Osteoblast (primary cell): ENCODE data around the gene FRAS1. TPM values are rescaled to one million over a fixed set of nuclear protein-coding genes. Genes with fewer than 3 reads are reported as not detected.

Experiments
- DNase-seq: peaks from one replicate; pipeline ENCODE4 v3.0.0; 2011; ENCODE audit warnings: low spot score, mixed read lengths; ENCODE audit not compliant: insufficient read length; ENCODE audit errors: missing footprints
- H2AFZ ChIP-seq: 2 replicates; pipeline ENCODE4 v1.6.0; 2011; ENCODE audit warnings: mild to moderate bottlenecking, low read length
- H3K27ac ChIP-seq: 2 replicates; pipeline ENCODE4 v1.5.1; 2011; ENCODE audit warnings: mild to moderate bottlenecking, low read depth, low read length, moderate library complexity
- H3K27me3 ChIP-seq: 2 replicates; pipeline ENCODE4 v1.6.0; 2012; ENCODE audit warnings: mild to moderate bottlenecking, control low read depth, inconsistent platforms, low read length, moderate library complexity; ENCODE audit not compliant: insufficient read depth
- H3K36me3 ChIP-seq: 2 replicates; pipeline ENCODE4 v1.5.1; 2011; ENCODE audit warnings: mild to moderate bottlenecking, low read length, control low read depth, moderate library complexity; ENCODE audit not compliant: insufficient read depth
- H3K4me1 ChIP-seq: 2 replicates; pipeline ENCODE4 v1.5.1; 2011; ENCODE audit warnings: mild to moderate bottlenecking, low read length, control low read depth, moderate library complexity; ENCODE audit not compliant: insufficient read depth
- H3K4me2 ChIP-seq: 2 replicates; pipeline ENCODE4 v1.6.0; 2011; ENCODE audit warnings: mild to moderate bottlenecking, low read length; ENCODE audit not compliant: insufficient read depth
- H3K4me3 ChIP-seq: fragments of 200-600 bp; sonication (generic); 3 replicates; pipeline ENCODE4 v1.5.1; 2012; ENCODE audit warnings: mild to moderate bottlenecking, low read length, inconsistent platforms; ENCODE audit not compliant: insufficient read depth
- H3K79me2 ChIP-seq: 2 replicates; pipeline ENCODE4 v1.6.0; 2012; ENCODE audit warnings: mild to moderate bottlenecking, low read length, control low read depth, inconsistent platforms; ENCODE audit not compliant: insufficient read depth
- H3K9me3 ChIP-seq: 2 replicates; pipeline ENCODE4 v1.5.1; 2011; ENCODE audit warnings: low read depth, low read length, control low read depth
- H4K20me1 ChIP-seq: 2 replicates; pipeline ENCODE4 v1.6.0; 2012; ENCODE audit warnings: mild to moderate bottlenecking, low read length, control low read depth; ENCODE audit not compliant: insufficient read depth
- CTCF ChIP-seq: IDR thresholded peaks from 2 replicates; pipeline ENCODE4 v1.5.1; 2011; ENCODE audit warnings: mild to moderate bottlenecking, low read depth, low read length, moderate library complexity; ENCODE audit errors: extremely low read depth
- total RNA-seq: library from RNA; depleted of rRNA; stranded (reverse); fragments of >200 nt; gene quantifications from 2 replicates; pipeline ENCODE4 v1.2.3, GENCODE V29; 2012

Gene FRAS1
- total RNA-seq, 1 donor, result 5.1 TPM

- no peaks in the 10 kb centered on the region for H3K27me3 ChIP-seq
- no peaks in the 10 kb centered on the region for H4K20me1 ChIP-seq
- H3K79me2 ChIP-seq, result no peaks in the 10 kb centered on the region
- DNase-seq, result no peak
- H3K27ac ChIP-seq, result no peak overlapping the region
- no peaks in the 10 kb centered on the region for H3K4me1 ChIP-seq
- no peak overlapping the region for H3K4me2 ChIP-seq
- H3K36me3 ChIP-seq, result no peaks in the 10 kb centered on the region
- H3K4me3 ChIP-seq, result no peak overlapping the region
- no peak overlapping the region for H2AFZ ChIP-seq
- no peak for TF ChIP-seq CTCF
- no peaks in the 10 kb centered on the region for H3K9me3 ChIP-seq
Observed at GRCh38 chr4:78424461-78424860, 367.3 kb downstream of the FRAS1 start.

- H3K27ac ChIP-seq, result no peak overlapping the region
- H2AFZ ChIP-seq, result no peak overlapping the region
- H3K36me3 ChIP-seq, result no peaks in the 10 kb centered on the region
- no peak for DNase-seq
- H3K79me2 ChIP-seq, result no peaks in the 10 kb centered on the region
- TF ChIP-seq CTCF, result no peak
- no peaks in the 10 kb centered on the region for H3K9me3 ChIP-seq
- no peak overlapping the region for H3K4me3 ChIP-seq
- H3K4me1 ChIP-seq, result no peaks in the 10 kb centered on the region
- no peaks in the 10 kb centered on the region for H4K20me1 ChIP-seq
- H3K4me2 ChIP-seq, result no peak overlapping the region
- no peaks in the 10 kb centered on the region for H3K27me3 ChIP-seq
Observed at GRCh38 chr4:78426972-78427371, 369.8 kb downstream of the FRAS1 start.

- H3K4me3 ChIP-seq, result no peak overlapping the region
- no peak for TF ChIP-seq CTCF
- H3K36me3 ChIP-seq, result no peaks in the 10 kb centered on the region
- DNase-seq, result no peak
- no peaks in the 10 kb centered on the region for H3K27me3 ChIP-seq
- H3K9me3 ChIP-seq, result no peaks in the 10 kb centered on the region
- H3K4me1 ChIP-seq, result no peaks in the 10 kb centered on the region
- H3K79me2 ChIP-seq, result no peaks in the 10 kb centered on the region
- no peak overlapping the region for H3K4me2 ChIP-seq
- no peak overlapping the region for H3K27ac ChIP-seq
- no peak overlapping the region for H2AFZ ChIP-seq
- H4K20me1 ChIP-seq, result no peaks in the 10 kb centered on the region
Observed at GRCh38 chr4:78428996-78429395, 371.9 kb downstream of the FRAS1 start.

- Histone ChIP-seq H3K27ac (no peak overlapping the region), H3K9me3 (no peaks in the 10 kb centered on the region), H2AFZ (no peak overlapping the region), H3K4me2 (no peak overlapping the region), H3K36me3 (no peaks in the 10 kb centered on the region), H3K4me1 (no peaks in the 10 kb centered on the region), H4K20me1 (no peaks in the 10 kb centered on the region), H3K27me3 (no peaks in the 10 kb centered on the region), H3K4me3 (no peak overlapping the region), H3K79me2 (no peaks in the 10 kb centered on the region)
- no peak for TF ChIP-seq CTCF
- no peak for DNase-seq
Observed at GRCh38 chr4:78432896-78433295, 375.8 kb downstream of the FRAS1 start.
